ENCODE data around the gene MIF4GD.

GRCh38 chr17:75242461-75243042 lies 28.5 kb downstream of the MIF4GD start:
- TF ChIP-seq CTCF (conservative IDR thresholded peaks at IDR 0.05; ENCODE audit: low read depth, low read length) (no peak), EZH2 (IDR thresholded peaks at IDR 0.05; ENCODE audit: borderline replicate concordance, low read depth, low read length, poor library complexity, severe bottlenecking) (no peak)
